Urinary bladder (tissue), 4 donors: ENCODE data around the gene AKT2. TPM values are rescaled to one million over a fixed set of nuclear protein-coding genes. Genes with fewer than 3 reads are reported as not detected.

Experiments
- DNase-seq: peaks from one replicate; pipeline ENCODE4 v3.0.0-alpha.2; 2015; ENCODE audit errors: extremely low spot score
- H3K27ac ChIP-seq: one replicate; pipeline ENCODE4 v1.5.1; 2013; ENCODE audit warnings: low read depth, mild to moderate bottlenecking, moderate library complexity
- H3K36me3 ChIP-seq: one replicate; pipeline ENCODE4 v1.6.1; 2013; ENCODE audit warnings: mild to moderate bottlenecking, moderate library complexity; ENCODE audit not compliant: insufficient read depth
- H3K4me1 ChIP-seq: one replicate; pipeline ENCODE4 v1.6.1; 2013; ENCODE audit warnings: mild to moderate bottlenecking, moderate library complexity; ENCODE audit not compliant: insufficient read depth
- H3K4me3 ChIP-seq: one replicate; pipeline ENCODE4 v1.5.1; 2013; ENCODE audit warnings: low read depth, low read length
- WGBS: extraction: QIAGEN DNeasy Blood & Tissue Kit; methylation state at CpG from one replicate; pipeline ENCODE4 v1.1.7; 2013; 5-methylcytosine and 5-hydroxymethylcytosine counted together
- polyA plus RNA-seq: library from polyadenylated mRNA; stranded (reverse); fragments of 200-250 nt; gene quantifications from one replicate; pipeline ENCODE4 v1.2.3, GENCODE V29; 2013
- total RNA-seq: library from RNA; depleted of rRNA; stranded (reverse); fragments of >200 nt; gene quantifications from one replicate; pipeline ENCODE4 v1.2.3, GENCODE V29; 2014
- donor health status: healthy with polysubstance abuse.
- donor health status: healthy.

The AKT2 gene
- total and polyA plus RNA-seq, 2 donors: 90.1 to 98.9 TPM

- H3K4me1 ChIP-seq: no peaks in the 10 kb centered on the region
- no peak for DNase-seq
- no peak overlapping the region for H3K27ac ChIP-seq
- WGBS: 71% methylated on average over 28 of the region's 28 CpGs
- no peak overlapping the region for H3K4me3 ChIP-seq
- no peaks in the 10 kb centered on the region for H3K36me3 ChIP-seq
Observed at GRCh38 chr19:40274585-40275544, 10.3 kb downstream of the AKT2 start.

- Histone ChIP-seq H3K4me3 (no peak overlapping the region), H3K4me1 (no peaks in the 10 kb centered on the region), H3K36me3 (no peaks in the 10 kb centered on the region), H3K27ac (no peak overlapping the region)
- 60% methylated on average over 14 of the region's 14 CpGs for WGBS
- no peak for DNase-seq
Observed at GRCh38 chr19:40273469-40274360, 11.4 kb downstream of the AKT2 start.

- Histone ChIP-seq H3K4me3 (no peak overlapping the region), H3K36me3 (no peaks in the 10 kb centered on the region), H3K4me1 (no peaks in the 10 kb centered on the region), H3K27ac (no peak overlapping the region)
- DNase-seq: no peak
- 91% methylated on average over 14 of the region's 14 CpGs for WGBS
Observed at GRCh38 chr19:40272261-40272660, 12.9 kb downstream of the AKT2 start.

GRCh38 chr19:40271706-40272105, 13.4 kb downstream of the AKT2 start:
- Histone ChIP-seq H3K27ac (no peak overlapping the region), H3K36me3 (no peaks in the 10 kb centered on the region), H3K4me1 (no peaks in the 10 kb centered on the region), H3K4me3 (no peak overlapping the region)
- no peak for DNase-seq
- 90% methylated on average over 4 of the region's 4 CpGs for WGBS

GRCh38 chr19:40270362-40271089, 14.6 kb downstream of the AKT2 start:
- H3K4me3 ChIP-seq: no peak overlapping the region
- WGBS: 85% methylated on average over 12 of the region's 12 CpGs
- no peaks in the 10 kb centered on the region for H3K36me3 ChIP-seq
- no peak for DNase-seq
- H3K4me1 ChIP-seq: no peaks in the 10 kb centered on the region
- H3K27ac ChIP-seq: no peak overlapping the region

- no peaks in the 10 kb centered on the region for H3K4me1 ChIP-seq
- DNase-seq: no peak
- WGBS: 88% methylated on average over 11 of the region's 11 CpGs
- H3K36me3 ChIP-seq: no peaks in the 10 kb centered on the region
- H3K4me3 ChIP-seq: no peak overlapping the region
- H3K27ac ChIP-seq: no peak overlapping the region
Observed at GRCh38 chr19:40269216-40269940, 15.8 kb downstream of the AKT2 start.

- WGBS: 86% methylated on average over 6 of the region's 6 CpGs
- no peak overlapping the region for H3K4me3 ChIP-seq
- no peaks in the 10 kb centered on the region for H3K36me3 ChIP-seq
- DNase-seq: no peak
- H3K4me1 ChIP-seq: no peaks in the 10 kb centered on the region
- no peak overlapping the region for H3K27ac ChIP-seq
Observed at GRCh38 chr19:40267601-40267997, 17.5 kb downstream of the AKT2 start.

GRCh38 chr19:40266912-40267600, 18.1 kb downstream of the AKT2 start:
- 86% methylated on average over 15 of the region's 15 CpGs for WGBS
- H3K4me3 ChIP-seq: no peak overlapping the region
- H3K4me1 ChIP-seq: no peaks in the 10 kb centered on the region
- no peak for DNase-seq
- no peak overlapping the region for H3K27ac ChIP-seq
- H3K36me3 ChIP-seq: no peaks in the 10 kb centered on the region

GRCh38 chr19:40266119-40266518, 19.0 kb downstream of the AKT2 start:
- Histone ChIP-seq H3K4me3 (no peak overlapping the region), H3K4me1 (no peaks in the 10 kb centered on the region), H3K27ac (no peak overlapping the region), H3K36me3 (no peaks in the 10 kb centered on the region)
- 81% methylated on average over 17 of the region's 17 CpGs for WGBS
- no peak for DNase-seq

GRCh38 chr19:40265763-40266099, 19.4 kb downstream of the AKT2 start:
- H3K36me3 ChIP-seq: no peaks in the 10 kb centered on the region
- no peak overlapping the region for H3K4me3 ChIP-seq
- H3K27ac ChIP-seq: no peak overlapping the region
- DNase-seq: no peak
- 91% methylated on average over 6 of the region's 6 CpGs for WGBS
- H3K4me1 ChIP-seq: no peaks in the 10 kb centered on the region

GRCh38 chr19:40265055-40265762, 19.9 kb downstream of the AKT2 start:
- 92% methylated on average over 22 of the region's 22 CpGs for WGBS
- H3K27ac ChIP-seq: no peak overlapping the region

More at GRCh38 chr19:40265055-40265762, 19.9 kb downstream of the AKT2 start:
- no peak overlapping the region for H3K4me3 ChIP-seq
- DNase-seq: no peak
- no peaks in the 10 kb centered on the region for H3K4me1 ChIP-seq
- H3K36me3 ChIP-seq: no peaks in the 10 kb centered on the region
